Daoy (cell line): ENCODE data around the gene EP300. TPM values are rescaled to one million over a fixed set of nuclear protein-coding genes. Genes with fewer than 3 reads are reported as not detected.
"Not testable (repeated sequence)": the region's sequence is repeated elsewhere in the genome, so short reads cannot be mapped to it uniquely, and the experiment has no call there.

ENCODE experiments used
- DNase-seq: peaks from one replicate; pipeline ENCODE4 v3.0.0-alpha.2; 2015; ENCODE audit warnings: low read depth
- total RNA-seq: library from RNA; depleted of rRNA; stranded (reverse); fragments of >200 nt; shearing (Covaris generic); gene quantifications from 2 replicates; pipeline ENCODE4 v1.2.3, GENCODE V29; 2014

EP300 gene
- total RNA-seq, 1 experiment from 2014 or later: 21.7 TPM

- DNase-seq: no peak
These were observed 13.5 kb upstream of the EP300 start for GRCh38 chr22:41078931-41079330.

- no peak for DNase-seq
These were observed 6.5 kb upstream of the EP300 start for GRCh38 chr22:41085842-41086241.

- DNase-seq: peak; percentile 97
These were observed 1.0 kb upstream of the EP300 start for GRCh38 chr22:41091132-41092022.

GRCh38 chr22:41092847-41093411, 537 bp downstream of the EP300 start:
- peak; percentile 36 for DNase-seq

GRCh38 chr22:41094041-41094593, 1.7 kb downstream of the EP300 start:
- peak; percentile 15 for DNase-seq

DNA sequence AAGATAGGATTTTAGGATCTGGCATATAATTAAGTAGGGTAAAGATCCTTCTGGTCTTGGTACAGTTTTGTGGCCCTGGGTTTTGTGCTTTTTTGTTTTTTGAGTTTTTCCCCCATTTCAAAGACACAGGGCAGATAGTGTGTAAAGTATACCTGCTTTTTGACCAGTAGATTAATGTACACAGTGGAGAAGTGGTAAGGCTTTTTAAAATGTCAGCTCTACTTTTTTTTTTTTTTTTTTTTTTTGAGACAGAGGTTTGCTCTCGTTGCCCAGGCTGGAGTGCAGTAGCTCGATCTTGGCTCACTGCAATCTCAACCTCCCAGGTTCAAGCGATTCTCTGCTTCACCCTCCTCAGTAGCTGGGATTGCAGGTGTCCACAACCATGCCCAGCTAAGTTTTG, 4.0 kb downstream of the EP300 start:
- no peak for DNase-seq

GRCh38 chr22:41096841-41097240, 4.4 kb downstream of the EP300 start:
- DNase-seq: no peak

DNA sequence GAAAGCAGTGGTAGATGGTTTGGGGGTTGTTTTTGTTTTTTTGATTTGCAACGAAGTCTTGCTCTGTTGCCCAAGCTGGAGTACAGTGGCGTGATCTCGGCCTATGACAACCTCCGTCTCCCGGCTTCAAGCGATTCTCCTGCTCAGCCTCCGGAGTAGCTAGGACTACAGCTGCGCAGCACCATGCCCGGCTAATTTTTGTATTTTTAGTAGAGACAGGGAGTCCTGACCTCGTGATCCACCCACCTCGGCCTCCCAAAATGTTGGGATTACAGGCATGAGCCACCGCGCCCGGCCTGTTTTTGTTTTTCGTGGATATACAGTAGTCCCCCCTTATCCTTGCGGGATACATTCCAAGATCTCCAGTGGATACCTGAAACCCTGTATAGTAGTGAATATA, 6.6 kb downstream of the EP300 start:
- no peak for DNase-seq

GRCh38 chr22:41106122-41106968, 14.0 kb downstream of the EP300 start:
- DNase-seq: no peak

GRCh38 chr22:41106969-41107325, 14.6 kb downstream of the EP300 start:
- DNase-seq: not testable (repeated sequence)

GRCh38 chr22:41110968-41111367, 18.6 kb downstream of the EP300 start:
- no peak for DNase-seq

- DNase-seq: no peak
These were observed 23.9 kb downstream of the EP300 start for GRCh38 chr22:41116342-41116741.

DNA sequence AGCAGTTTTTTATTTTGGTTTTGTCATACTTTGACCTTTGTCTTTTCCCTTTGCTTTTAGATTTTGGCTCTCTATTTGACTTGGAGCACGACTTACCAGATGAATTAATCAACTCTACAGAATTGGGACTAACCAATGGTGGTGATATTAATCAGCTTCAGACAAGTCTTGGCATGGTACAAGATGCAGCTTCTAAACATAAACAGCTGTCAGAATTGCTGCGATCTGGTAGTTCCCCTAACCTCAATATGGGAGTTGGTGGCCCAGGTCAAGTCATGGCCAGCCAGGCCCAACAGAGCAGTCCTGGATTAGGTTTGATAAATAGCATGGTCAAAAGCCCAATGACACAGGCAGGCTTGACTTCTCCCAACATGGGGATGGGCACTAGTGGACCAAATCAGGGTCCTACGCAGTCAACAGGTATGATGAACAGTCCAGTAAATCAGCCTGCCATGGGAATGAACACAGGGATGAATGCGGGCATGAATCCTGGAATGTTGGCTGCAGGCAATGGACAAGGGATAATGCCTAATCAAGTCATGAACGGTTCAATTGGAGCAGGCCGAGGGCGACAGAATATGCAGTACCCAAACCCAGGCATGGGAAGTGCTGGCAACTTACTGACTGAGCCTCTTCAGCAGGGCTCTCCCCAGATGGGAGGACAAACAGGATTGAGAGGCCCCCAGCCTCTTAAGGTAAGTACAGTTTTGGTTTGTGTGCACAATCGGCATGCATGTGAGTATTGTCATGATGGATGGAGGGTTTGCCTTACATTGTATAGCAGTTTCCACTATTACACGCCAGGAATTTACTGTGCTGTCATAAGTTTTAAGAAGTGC, 25.0 kb downstream of the EP300 start:
- no peak for DNase-seq

GRCh38 chr22:41123151-41123550, 30.8 kb downstream of the EP300 start:
- DNase-seq: no peak

DNA sequence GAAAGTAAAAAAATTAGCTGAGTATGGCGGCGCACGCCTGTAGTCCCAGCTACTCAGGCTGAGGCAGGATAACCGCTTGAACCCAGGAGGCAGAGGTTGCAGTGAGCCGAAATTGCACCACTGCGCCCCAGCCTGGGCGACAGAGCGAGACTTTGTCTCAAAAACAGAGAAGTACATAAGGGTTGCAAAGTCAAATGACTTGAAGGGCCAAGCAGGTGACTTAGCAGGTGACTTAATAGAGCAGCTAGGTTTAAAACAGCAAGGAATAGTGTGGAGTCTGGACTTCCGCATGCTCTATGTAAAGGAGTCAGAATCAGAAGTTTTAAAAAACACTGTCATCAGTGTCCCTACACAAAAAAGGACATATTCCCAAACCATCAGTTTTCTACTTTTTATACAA, 31.7 kb downstream of the EP300 start:
- no peak for DNase-seq

DNA sequence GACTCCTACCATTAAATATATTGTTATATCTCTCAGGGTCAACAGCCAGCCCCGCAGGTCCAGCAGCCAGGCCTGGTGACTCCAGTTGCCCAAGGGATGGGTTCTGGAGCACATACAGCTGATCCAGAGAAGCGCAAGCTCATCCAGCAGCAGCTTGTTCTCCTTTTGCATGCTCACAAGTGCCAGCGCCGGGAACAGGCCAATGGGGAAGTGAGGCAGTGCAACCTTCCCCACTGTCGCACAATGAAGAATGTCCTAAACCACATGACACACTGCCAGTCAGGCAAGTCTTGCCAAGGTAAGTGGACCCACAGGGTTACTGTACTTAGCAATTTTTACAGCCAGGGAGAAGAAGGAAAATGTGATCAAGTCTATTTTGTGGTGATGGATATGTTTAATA, 35.1 kb downstream of the EP300 start:
- DNase-seq: no peak

DNA sequence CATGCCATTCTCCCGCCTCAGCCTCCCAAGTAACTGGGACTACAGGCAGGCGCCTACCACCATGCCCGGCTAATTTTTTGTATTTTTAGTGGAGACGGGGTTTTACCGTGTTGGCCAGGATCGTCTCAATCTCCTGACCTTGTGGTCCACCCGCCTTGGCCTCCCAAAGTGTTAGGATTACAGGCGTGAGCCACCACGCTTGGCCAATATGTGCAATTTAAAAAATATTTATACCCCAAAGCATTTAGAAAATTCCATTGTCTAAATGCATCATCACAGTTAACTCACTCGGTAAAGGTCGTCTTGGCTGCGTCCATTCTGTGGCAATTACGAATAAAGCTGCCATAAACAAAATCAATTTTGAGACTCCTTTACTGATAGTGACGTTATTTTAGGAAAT, 36.2 kb downstream of the EP300 start:
- no peak for DNase-seq

GRCh38 chr22:41132550-41132949, 40.2 kb downstream of the EP300 start:
- no peak for DNase-seq

GRCh38 chr22:41140365-41140957, 48.1 kb downstream of the EP300 start:
- no peak for DNase-seq

- DNase-seq: not testable (repeated sequence)
These were observed 53.5 kb downstream of the EP300 start for GRCh38 chr22:41145921-41146320.

- DNase-seq: no peak
These were observed 54.2 kb downstream of the EP300 start for GRCh38 chr22:41146573-41146972.
